CD4-positive, alpha-beta T cell (primary cell): ENCODE data around the gene PRR9. TPM values are rescaled to one million over a fixed set of nuclear protein-coding genes. Genes with fewer than 3 reads are reported as not detected.

ENCODE experiments used
- ATAC-seq: fragments of 200-7000 bp; cut with Tn5 transposase; one replicate; pipeline ENCODE4 v1.10.0; 2022; ENCODE audit warnings: mild to moderate bottlenecking; ENCODE audit not compliant: poor library complexity
- CTCF ChIA-PET: fragments of 350-600 bp; sonication (Branson Sonifier 250); formaldehyde crosslinking; loops from one replicate; lab custom pipeline; 2021; ENCODE audit warnings: antibody characterized with exemption, inconsistent platforms; lab: Charles Lee
- POLR2A ChIA-PET: fragments of 350-600 bp; sonication (Branson Sonifier 250); formaldehyde crosslinking; loops from one replicate; lab custom pipeline; 2021; ENCODE audit warnings: antibody characterized with exemption, inconsistent platforms; lab: Charles Lee
- DNase-seq, 14 experiments: peaks; one replicate each; pipeline ENCODE4 v3.0.0-alpha.2; 2013 to 2020; ENCODE audit warnings: mixed read lengths in 2 of 14
- H3K27ac ChIP-seq, 2 donors: one replicate each; pipeline versions ENCODE4 v1.5.1 to v1.7.0; 2013; ENCODE audit warnings: low read length in 2 of 2, low read depth in 1 of 2, mild to moderate bottlenecking in 1 of 2
- H3K27me3 ChIP-seq, 2 experiments: 1 replicate in 1 of 2; 2 replicates in 1 of 2; pipeline versions ENCODE4 v1.6.1 to v1.7.0; 2013; ENCODE audit warnings: low read length in 2 of 2, control low read depth in 1 of 2, mild to moderate bottlenecking in 1 of 2, moderate library complexity in 1 of 2; ENCODE audit not compliant: insufficient read depth in 2 of 2, control insufficient read depth in 1 of 2
- H3K36me3 ChIP-seq: one replicate; pipeline ENCODE4 v1.6.1; 2013; ENCODE audit warnings: low read length, control low read depth; ENCODE audit not compliant: insufficient read depth
- H3K4me1 ChIP-seq: one replicate; pipeline ENCODE4 v1.6.1; 2013; ENCODE audit warnings: low read length, control low read depth; ENCODE audit not compliant: insufficient read depth
- H3K4me3 ChIP-seq: one replicate; pipeline ENCODE4 v1.5.1; 2013; ENCODE audit warnings: mild to moderate bottlenecking, low read length, moderate library complexity
- H3K9me3 ChIP-seq, 2 experiments: 1 replicate in 1 of 2; 2 replicates in 1 of 2; pipeline versions ENCODE4 v1.6.1 to v1.7.0; 2013; ENCODE audit warnings: low read length in 2 of 2, mild to moderate bottlenecking in 2 of 2, control low read depth in 1 of 2, moderate library complexity in 1 of 2; ENCODE audit not compliant: control insufficient read depth in 1 of 2, insufficient read depth in 1 of 2
- H3K27ac Mint-ChIP-seq: one replicate; pipeline ENCODE4 v1.8.0; 2020; ENCODE audit warnings: mixed read lengths
- H3K27me3 Mint-ChIP-seq: one replicate; pipeline ENCODE4 v1.8.0; 2021; ENCODE audit warnings: mixed read lengths
- H3K36me3 Mint-ChIP-seq: one replicate; pipeline ENCODE4 v1.8.0; 2021; ENCODE audit warnings: low read depth, mixed read lengths
- H3K4me1 Mint-ChIP-seq: one replicate; pipeline ENCODE4 v1.8.0; 2021; ENCODE audit warnings: low read depth, mixed read lengths
- H3K4me3 Mint-ChIP-seq: one replicate; pipeline ENCODE4 v1.8.0; 2020; ENCODE audit warnings: mild to moderate bottlenecking, mixed read lengths
- H3K9me3 Mint-ChIP-seq: one replicate; pipeline ENCODE4 v1.8.0; 2020; ENCODE audit warnings: mixed read lengths
- CTCF ChIP-seq: fragments of 200-600 bp; IDR thresholded peaks from one replicate; pipeline ENCODE4 v1.8.0; 2022; ENCODE audit warnings: antibody characterized with exemption, mild to moderate bottlenecking
- intact Hi-C, 2 experiments: fragments of 100-400 bp; cut with DNase I in 1 of 2; cut with micrococcal nuclease in 1 of 2; formaldehyde crosslinking; loops; one replicate each; pipeline versions ENCODE4 v1.15.1 to v1.9.0; 2023 to 2025; cut with DNase I, micrococcal nuclease
- total RNA-seq, 174 experiments: library from RNA in 2 of 174; stranded (reverse) in 2 of 174; gene quantifications; one replicate each; pipeline ENCODE4 v1.2.3 and lab custom pipeline; 2021 to 2026

PRR9 gene
- total RNA-seq, 2 experiments from 2014 or later: not detected

GRCh38 chr1:153210206-153210605 is 7.2 kb upstream of the PRR9 start:
- H3K27me3 Mint-ChIP-seq: peaks cover 46% of the 10 kb centered on the region
- no peaks in the 10 kb centered on the region for H3K36me3 Mint-ChIP-seq
- Histone ChIP-seq H3K27me3 (peaks cover 0 to 14% of the 10 kb centered on the region in 2 experiments), H3K27ac (no peak overlapping the region), H3K9me3 (no peaks in the 10 kb centered on the region), H3K4me1 (no peaks in the 10 kb centered on the region), H3K4me3 (no peak overlapping the region), H3K36me3 (no peaks in the 10 kb centered on the region)
- H3K9me3 Mint-ChIP-seq: no peaks in the 10 kb centered on the region
- DNase-seq: no peak
- no peak for TF ChIP-seq CTCF
- no peak for ATAC-seq
- no peaks in the 10 kb centered on the region for H3K4me1 Mint-ChIP-seq
- ChIA-PET POLR2A (no interaction called here), CTCF (no interaction called here)
- intact Hi-C loops: no loop called here
- H3K27ac Mint-ChIP-seq: no peak overlapping the region
- H3K4me3 Mint-ChIP-seq: no peak overlapping the region

GRCh38 chr1:153212201-153212600 is 5.2 kb upstream of the PRR9 start:
- ChIA-PET POLR2A (no interaction called here), CTCF (no interaction called here)
- peaks cover 39% of the 10 kb centered on the region for H3K27me3 Mint-ChIP-seq
- no peaks in the 10 kb centered on the region for H3K4me1 ChIP-seq
- H3K9me3 ChIP-seq: no peaks in the 10 kb centered on the region
- no peak overlapping the region for H3K4me3 ChIP-seq
- ATAC-seq: no peak
- H3K27me3 ChIP-seq: peaks cover 5 to 14% of the 10 kb centered on the region in 2 experiments
- H3K4me1 Mint-ChIP-seq: no peaks in the 10 kb centered on the region
- no peaks in the 10 kb centered on the region for H3K36me3 Mint-ChIP-seq
- no peak overlapping the region for H3K27ac Mint-ChIP-seq
- no peak overlapping the region for H3K27ac ChIP-seq
- H3K4me3 Mint-ChIP-seq: no peak overlapping the region
- no peak for TF ChIP-seq CTCF
- intact Hi-C loops: no loop called here
- no peaks in the 10 kb centered on the region for H3K36me3 ChIP-seq
- no peaks in the 10 kb centered on the region for H3K9me3 Mint-ChIP-seq
- no peak for DNase-seq

GRCh38 chr1:153213519-153213918 is 3.9 kb upstream of the PRR9 start:
- Mint-ChIP-seq H3K27ac (no peak overlapping the region), H3K4me1 (no peaks in the 10 kb centered on the region), H3K27me3 (peaks cover 36% of the 10 kb centered on the region), H3K9me3 (no peaks in the 10 kb centered on the region), H3K36me3 (no peaks in the 10 kb centered on the region), H3K4me3 (no peak overlapping the region)
- no peak overlapping the region for H3K4me3 ChIP-seq
- no peak for DNase-seq
- ATAC-seq: no peak
- no peak for TF ChIP-seq CTCF
- no peaks in the 10 kb centered on the region for H3K9me3 ChIP-seq
- H3K36me3 ChIP-seq: no peaks in the 10 kb centered on the region
- CTCF ChIA-PET: no interaction called here
- no peaks in the 10 kb centered on the region for H3K4me1 ChIP-seq
- POLR2A ChIA-PET: no interaction called here
- intact Hi-C loops: no loop called here
- H3K27ac ChIP-seq: no peak overlapping the region
- H3K27me3 ChIP-seq: peaks cover 7 to 14% of the 10 kb centered on the region in 2 experiments
